Posterior vena cava (tissue), 2 donors: Measurements from ENCODE around the gene LAMC1. TPM values are rescaled to one million over a fixed set of nuclear protein-coding genes. Genes with fewer than 3 reads are reported as not detected.
"Not testable (repeated sequence)": the region's sequence is repeated elsewhere in the genome, so short reads cannot be mapped to it uniquely, and the experiment has no call there.

Experiments used
- DNase-seq: peaks from one replicate; pipeline ENCODE4 v3.0.0-alpha.2; 2020; ENCODE audit warnings: low spot score
- intact Hi-C, 2 donors: fragments of 100-400 bp; cut with DNase I; formaldehyde crosslinking; loops; one replicate each; pipeline versions ENCODE4 v1.14.1 to v1.14.2; 2022 to 2023
- total RNA-seq, 2 donors: library from RNA; stranded (reverse); fragmentation: NEBNext Ultra II Directional; extraction: Animal tissue kit (Norgen Biotek cat#: 25700); gene quantifications; one replicate each; pipeline ENCODE4 v1.2.1, GENCODE V29; 2021
- donor health status: DM: yes; HTN: yes; CAD: no.
- donor health status: DM: yes; HTN: yes; CAD: no.

The LAMC1 gene
- total RNA-seq, 2 donors from 2014 or later = 230 to 254 TPM

GRCh38 chr1:183126528-183126927 is 103.3 kb downstream of the LAMC1 start:
- intact Hi-C loops = no loop called here

DNA sequence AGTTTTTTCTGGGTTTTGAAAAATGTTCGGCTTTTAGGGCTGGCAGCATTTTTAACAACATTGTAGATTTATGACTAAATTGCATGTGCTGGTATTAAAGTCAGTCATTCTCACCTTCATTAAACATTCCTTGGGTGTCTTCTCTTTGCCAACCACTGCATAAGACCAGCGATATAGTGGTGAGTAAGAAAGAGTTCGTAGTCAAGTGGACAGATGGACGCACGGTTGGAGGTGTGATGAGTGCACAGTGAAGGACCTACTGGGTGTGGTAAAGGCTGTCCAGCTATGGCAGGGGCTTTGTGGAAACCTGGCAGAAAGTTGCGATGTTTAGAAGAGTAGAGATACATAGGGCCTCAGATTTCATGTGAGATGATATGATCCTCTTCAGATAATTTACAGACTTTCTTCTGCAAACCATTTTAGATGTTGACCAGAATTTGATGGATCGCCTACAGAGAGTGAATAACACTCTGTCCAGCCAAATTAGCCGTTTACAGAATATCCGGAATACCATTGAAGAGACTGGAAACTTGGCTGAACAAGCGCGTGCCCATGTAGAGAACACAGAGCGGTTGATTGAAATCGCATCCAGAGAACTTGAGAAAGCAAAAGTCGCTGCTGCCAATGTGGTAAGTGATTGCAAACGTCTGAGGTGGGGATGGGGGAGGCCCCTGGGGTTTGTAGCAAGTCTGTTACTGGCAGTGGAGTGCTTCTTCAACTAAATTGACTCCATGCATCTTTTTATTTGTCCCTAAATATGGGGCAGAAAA is 106.9 kb downstream of the LAMC1 start:
- intact Hi-C loops = loop anchor here in 1 of 2 donors (10.0 kb wide), 1 partner anchor 165 kb away; no protein-coding TSS in a partner anchor
- DNase-seq = no peak

More at GRCh38 chr1:183126528-183126927, 103.3 kb downstream of the LAMC1 start:
- DNase-seq = no peak

- intact Hi-C loops = loop anchor here in 1 of 2 donors (10.0 kb wide), 1 partner anchor 166 kb away; no protein-coding TSS in a partner anchor
- no peak for DNase-seq
Measured at GRCh38 chr1:183131166-183131565, 107.9 kb downstream of the LAMC1 start.

GRCh38 chr1:183135336-183135735 is 112.1 kb downstream of the LAMC1 start:
- intact Hi-C loops = loop anchor here in 1 of 2 donors (10.0 kb wide), 1 partner anchor 171 kb away; no protein-coding TSS in a partner anchor
- no peak for DNase-seq

- no peak for DNase-seq
- intact Hi-C loops = loop anchor here in 1 of 2 donors (10.0 kb wide), 1 partner anchor 173 kb away; no protein-coding TSS in a partner anchor
Measured at GRCh38 chr1:183137782-183138181, 114.6 kb downstream of the LAMC1 start.

DNA sequence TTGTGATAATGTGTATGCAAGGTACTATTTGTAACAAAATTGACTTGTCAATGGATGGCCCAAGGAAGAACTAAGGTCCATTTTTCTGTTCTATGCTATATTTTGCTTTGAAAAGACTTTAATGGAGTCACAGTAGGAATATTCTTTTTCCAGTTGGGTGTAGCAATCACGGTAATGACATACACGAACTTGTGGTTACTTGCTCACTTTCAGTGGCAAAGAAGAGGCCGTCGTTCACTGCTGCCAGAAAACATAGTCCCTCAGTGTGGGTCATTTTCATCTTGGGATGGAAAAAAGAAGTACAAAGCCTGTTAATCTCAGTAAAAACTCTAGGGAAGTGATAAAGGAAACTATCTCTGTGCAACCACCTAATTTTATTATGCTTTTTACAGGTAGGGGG is 115.1 kb downstream of the LAMC1 start:
- intact Hi-C loops = loop anchor here in 1 of 2 donors (10.0 kb wide), 1 partner anchor 174 kb away; no protein-coding TSS in a partner anchor
- no peak for DNase-seq

- no peak for DNase-seq
- intact Hi-C loops = loop anchor here in 1 of 2 donors (10.0 kb wide), 1 partner anchor 175 kb away; no protein-coding TSS in a partner anchor
Measured at GRCh38 chr1:183139281-183139942, 116.2 kb downstream of the LAMC1 start.

GRCh38 chr1:183140633-183141032 is 117.4 kb downstream of the LAMC1 start:
- DNase-seq = no peak
- intact Hi-C loops = loop anchor here in 1 of 2 donors (10.0 kb wide), 1 partner anchor 84 kb away; no protein-coding TSS in a partner anchor

DNA sequence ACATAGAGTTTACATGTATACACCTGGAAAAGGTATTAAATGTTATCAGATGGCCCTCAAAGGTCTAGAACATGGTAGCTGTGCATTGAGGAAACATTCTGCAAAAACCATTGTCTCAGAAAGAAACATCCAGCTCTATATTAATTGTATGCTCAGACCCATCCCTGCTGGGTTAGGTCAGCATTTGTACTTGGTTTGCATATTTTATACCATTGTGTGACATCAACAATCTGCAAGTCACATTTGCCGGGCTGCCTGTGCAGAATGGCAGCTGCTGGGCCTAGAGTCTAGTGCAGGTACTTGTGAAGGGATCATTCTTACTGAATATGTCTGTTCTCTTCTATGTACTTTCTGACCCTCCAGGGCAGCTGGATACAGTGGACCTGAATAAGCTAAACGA is 119.0 kb downstream of the LAMC1 start:
- intact Hi-C loops = loop anchor here in 1 of 2 donors (10.0 kb wide), 1 partner anchor 83 kb away; no protein-coding TSS in a partner anchor
- no peak for DNase-seq

DNA sequence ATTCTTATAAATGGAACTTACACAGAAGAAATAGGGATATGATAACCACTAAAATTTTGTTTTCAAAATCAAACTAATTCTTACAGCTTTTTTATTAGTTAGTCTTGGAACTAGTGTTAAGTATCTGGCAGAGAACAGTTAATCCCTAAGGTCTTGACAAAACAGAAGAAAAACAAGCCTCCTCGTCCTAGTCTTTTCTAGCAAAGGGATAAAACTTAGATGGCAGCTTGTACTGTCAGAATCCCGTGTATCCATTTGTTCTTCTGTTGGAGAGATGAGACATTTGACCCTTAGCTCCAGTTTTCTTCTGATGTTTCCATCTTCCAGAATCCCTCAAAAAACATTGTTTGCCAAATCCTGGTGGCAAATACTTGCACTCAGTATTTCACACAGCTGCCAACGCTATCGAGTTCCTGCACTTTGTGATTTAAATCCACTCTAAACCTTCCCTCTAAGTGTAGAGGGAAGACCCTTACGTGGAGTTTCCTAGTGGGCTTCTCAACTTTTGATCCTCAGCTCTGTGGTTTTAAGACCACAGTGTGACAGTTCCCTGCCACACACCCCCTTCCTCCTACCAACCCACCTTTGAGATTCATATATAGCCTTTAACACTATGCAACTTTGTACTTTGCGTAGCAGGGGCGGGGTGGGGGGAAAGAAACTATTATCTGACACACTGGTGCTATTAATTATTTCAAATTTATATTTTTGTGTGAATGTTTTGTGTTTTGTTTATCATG is 120.5 kb downstream of the LAMC1 start:
- intact Hi-C loops = loop anchor here in 1 of 2 donors (10.0 kb wide), 1 partner anchor 81 kb away; no protein-coding TSS in a partner anchor

GRCh38 chr1:183144752-183145151 is 121.5 kb downstream of the LAMC1 start:
- intact Hi-C loops = loop anchor here in 1 of 2 donors (10.0 kb wide), 1 partner anchor 80 kb away; no protein-coding TSS in a partner anchor
- DNase-seq = no peak

More for the DNA sequence above, 120.5 kb downstream of the LAMC1 start:
- no peak for DNase-seq

- intact Hi-C loops = loop anchor here in 1 of 2 donors (10.0 kb wide), 1 partner anchor 77 kb away; no protein-coding TSS in a partner anchor
- no peak for DNase-seq
Measured at GRCh38 chr1:183147735-183148134, 124.5 kb downstream of the LAMC1 start.

DNA sequence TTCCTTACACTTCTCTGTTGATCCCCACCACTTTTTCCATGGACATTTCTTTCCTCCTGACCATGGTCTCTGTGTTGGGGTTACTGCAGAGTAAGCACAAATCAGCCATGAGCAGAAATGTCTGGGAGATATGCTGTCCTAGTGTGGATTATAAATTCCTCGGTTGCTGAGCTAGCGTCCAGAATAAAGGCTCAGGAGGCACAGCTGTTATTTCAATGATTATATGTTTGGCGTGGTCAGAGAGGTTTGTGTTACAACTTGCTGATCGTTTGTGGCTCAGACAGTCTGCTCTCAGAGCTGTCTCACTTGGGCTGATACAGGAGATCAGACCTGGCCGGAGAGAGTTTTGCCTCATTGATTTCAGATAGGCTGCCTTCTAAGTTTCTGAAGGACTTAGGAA is 125.4 kb downstream of the LAMC1 start:
- intact Hi-C loops = loop anchor here in 1 of 2 donors (10.0 kb wide), 1 partner anchor 76 kb away; no protein-coding TSS in a partner anchor
- no peak for DNase-seq

DNA sequence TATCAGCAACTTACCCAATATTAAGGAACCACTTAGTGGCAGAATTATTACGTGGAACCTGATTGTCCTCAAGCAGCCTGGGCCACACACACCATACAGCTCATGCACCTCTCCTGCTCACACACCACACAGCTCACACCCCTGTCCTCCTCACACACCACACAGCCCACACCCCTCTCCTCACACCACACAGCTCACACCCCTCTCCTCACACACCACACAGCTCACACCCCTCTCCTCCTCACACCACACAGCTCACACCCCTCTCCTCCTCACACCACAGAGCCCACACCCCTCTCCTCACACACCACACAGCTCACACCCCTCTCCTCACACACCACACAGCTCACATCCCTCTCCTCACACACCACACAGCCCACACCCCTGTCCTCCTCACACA is 126.1 kb downstream of the LAMC1 start:
- intact Hi-C loops = loop anchor here in 1 of 2 donors (10.0 kb wide), 1 partner anchor 76 kb away; no protein-coding TSS in a partner anchor
- no peak for DNase-seq

DNA sequence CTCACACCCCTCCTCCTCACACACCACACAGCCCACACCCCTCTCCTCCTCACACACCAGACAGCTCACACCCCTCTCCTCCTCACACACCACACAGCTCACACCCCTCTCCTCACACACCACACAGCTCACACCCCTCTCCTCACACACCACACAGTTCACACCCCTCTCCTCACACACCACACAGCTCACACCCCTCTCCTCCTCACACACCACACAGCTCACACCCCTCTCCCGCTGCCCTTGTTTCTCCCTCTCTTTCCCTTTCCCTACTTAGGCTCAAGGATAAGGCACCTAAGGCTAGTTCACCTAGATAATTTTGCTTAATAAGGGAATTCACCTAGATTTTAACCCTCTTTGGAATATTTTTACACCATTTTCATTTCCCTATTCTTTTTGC is 126.8 kb downstream of the LAMC1 start:
- DNase-seq = not testable (repeated sequence)

DNA sequence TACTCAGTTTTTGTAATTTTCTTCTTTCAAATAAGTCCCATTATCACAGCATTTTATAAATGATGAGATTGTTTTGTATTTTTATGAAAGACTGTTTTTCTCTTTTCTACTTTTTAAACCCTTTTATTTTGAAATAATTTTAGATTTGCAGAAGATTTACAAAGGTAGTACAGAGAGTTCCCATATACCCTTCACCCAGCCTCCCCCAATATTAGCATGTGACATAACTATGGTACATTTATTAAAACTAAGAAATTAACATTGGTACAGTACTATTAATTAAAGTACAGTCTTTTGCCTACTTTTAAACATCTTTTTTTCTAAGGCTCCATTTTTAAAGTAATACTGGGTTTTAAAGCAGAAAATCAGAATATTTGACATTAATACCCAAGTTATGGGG is 127.2 kb downstream of the LAMC1 start:
- intact Hi-C loops = no loop called here
- DNase-seq = no peak

More for the DNA sequence above, 126.8 kb downstream of the LAMC1 start:
- intact Hi-C loops = not testable (repeated sequence)

DNA sequence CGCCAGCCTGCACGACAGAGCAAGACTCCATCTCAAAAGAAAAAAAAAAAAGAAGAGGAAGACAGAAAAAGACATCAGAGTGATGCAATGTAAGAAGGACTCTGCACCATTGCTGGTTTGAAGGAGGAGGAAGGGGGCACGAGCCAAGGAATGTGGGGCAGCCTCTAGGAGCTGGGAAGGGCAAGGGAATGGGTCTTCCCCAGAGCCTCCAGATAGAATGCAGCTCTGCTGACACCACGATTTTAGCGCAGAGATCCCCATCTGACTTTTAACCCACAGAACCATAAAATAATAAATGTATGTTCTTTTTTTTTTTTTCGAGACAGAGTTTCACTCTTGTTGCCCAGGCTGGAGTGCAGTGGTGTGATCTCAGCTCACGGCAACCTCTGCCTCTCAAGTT is 129.0 kb downstream of the LAMC1 start:
- intact Hi-C loops = no loop called here
- no peak for DNase-seq

DNA sequence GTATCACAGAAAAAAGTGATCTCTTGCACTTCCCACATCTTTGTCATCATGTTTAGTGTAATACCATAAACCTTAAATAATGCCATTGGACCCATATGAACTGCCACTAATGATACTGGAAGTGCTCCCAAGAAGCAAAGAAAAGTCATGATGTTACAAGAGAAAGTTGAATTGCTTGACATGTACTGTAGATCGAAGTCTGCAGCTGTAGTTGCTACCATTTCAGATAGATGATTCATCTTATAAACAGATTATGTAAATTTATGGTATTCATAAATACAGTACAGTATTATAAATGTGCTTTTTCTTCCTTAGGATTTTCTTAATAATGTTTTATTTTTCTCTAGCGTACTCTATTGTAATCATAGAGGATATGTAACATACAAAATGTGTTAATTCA is 132.7 kb downstream of the LAMC1 start:
- intact Hi-C loops = no loop called here
- DNase-seq = no peak

DNA sequence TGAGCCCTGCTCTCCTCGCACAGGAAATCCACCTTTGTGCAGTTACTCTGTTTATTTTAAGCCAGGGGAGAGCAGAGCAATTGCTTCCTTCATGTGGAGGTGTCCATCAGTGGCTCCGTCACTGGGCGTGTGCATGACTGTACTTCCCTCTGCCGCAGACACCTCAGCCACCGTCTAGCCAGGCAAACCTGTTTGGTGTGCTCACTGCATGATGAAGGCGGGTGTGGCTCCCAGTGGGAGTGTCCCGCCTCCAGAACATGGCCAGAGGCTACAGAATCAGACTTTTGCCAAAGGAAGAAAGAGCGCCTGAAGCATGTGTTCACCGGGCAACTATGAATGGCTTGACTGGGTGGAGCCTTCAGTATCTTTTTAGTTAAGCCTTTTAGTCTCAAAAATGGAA is 136.7 kb downstream of the LAMC1 start:
- intact Hi-C loops = no loop called here
- DNase-seq = no peak
